CD4-positive, alpha-beta T cell treated with Interferon gamma for 1 hour (primary cell): ENCODE measurements around the gene MIGA2.
"Not testable (repeated sequence)": the region's sequence is repeated elsewhere in the genome, so short reads cannot be mapped to it uniquely, and the experiment has no call there.

Experiments
- DNase-seq: peaks from one replicate; pipeline ENCODE4 v3.0.0-alpha.2; 2020

The MIGA2 gene, protein sequence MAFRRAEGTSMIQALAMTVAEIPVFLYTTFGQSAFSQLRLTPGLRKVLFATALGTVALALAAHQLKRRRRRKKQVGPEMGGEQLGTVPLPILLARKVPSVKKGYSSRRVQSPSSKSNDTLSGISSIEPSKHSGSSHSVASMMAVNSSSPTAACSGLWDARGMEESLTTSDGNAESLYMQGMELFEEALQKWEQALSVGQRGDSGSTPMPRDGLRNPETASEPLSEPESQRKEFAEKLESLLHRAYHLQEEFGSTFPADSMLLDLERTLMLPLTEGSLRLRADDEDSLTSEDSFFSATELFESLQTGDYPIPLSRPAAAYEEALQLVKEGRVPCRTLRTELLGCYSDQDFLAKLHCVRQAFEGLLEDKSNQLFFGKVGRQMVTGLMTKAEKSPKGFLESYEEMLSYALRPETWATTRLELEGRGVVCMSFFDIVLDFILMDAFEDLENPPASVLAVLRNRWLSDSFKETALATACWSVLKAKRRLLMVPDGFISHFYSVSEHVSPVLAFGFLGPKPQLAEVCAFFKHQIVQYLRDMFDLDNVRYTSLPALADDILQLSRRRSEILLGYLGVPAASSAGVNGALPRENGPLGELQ

DNA sequence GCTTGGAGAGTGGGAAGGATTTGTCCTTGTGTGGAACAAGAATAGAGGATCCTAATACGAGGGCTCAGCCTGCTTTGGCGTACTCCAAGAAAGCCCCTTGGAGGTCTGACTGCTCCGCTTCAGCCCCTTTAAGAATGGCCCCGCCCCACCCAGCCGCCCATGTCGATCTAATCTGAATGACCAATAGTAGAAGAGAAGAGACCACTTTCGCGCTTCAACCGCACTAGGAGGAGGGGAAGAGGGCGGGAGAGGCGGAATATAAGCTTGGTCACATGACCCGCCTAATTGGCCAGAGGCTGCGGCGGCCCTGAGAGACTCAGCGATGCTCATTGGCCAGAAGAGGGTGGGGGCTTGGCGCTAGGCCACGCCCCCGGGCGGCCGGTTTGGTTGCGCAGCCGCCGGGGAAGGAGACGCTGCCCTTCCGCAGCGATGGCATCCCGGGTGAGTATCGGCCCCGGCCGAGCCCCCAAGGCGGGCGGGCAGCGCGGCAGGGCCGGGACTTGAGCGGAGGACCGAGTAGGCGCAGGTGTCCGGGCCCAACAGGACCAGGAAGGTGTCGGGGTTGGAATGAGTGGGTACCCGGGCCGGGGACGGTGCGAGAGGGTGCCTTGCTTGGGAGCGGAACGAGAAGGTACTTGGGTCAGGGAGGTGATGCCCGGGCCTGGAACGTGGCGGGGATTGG, at the start of gene MIGA2:
MIGA2 (plus strand) TSS at position 386 of the 682 bp plus-strand sequence. CDS start 3,969 bp downstream, outside the sequence.
- peak; percentile 97 for DNase-seq

DNA sequence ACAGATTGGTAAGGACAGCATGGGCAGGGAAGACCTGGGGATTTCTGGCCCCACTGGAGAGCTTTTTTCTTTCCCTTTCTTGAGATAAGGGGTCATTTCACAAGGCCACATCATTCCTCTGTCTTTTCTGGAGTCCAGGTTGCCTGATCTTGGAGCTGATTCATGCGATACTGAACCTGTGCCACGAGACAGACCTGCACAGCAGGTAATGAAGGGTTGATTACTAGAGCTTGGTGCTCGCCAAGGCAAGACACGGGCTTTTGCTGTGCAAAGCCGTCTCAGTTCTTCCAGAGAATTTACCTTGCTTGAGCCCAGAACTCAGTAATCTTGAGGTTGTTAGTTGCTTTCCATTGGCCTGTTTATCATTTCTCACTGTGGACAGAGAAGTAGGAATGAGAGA, 49.8 kb upstream of the MIGA2 start:
- no peak for DNase-seq

DNA sequence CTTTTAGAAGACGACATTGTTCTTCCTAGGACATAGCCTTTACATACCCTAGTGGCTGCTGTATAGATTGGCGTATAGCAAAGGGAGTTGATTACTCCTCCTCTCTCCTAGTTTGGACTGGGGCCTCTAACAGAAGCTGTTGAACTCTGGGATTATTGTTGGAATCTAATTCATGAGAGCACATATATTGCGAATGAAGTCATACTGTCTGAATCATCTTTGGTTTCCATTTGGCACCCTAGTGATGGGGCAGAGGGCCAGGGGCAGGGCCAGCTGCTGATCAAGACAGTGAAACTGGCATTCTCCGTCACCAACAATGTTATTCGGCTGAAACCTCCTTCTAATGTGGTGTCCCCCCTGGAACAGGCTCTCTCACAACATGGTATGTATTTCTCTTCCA, 48.6 kb upstream of the MIGA2 start:
- no peak for DNase-seq

DNA sequence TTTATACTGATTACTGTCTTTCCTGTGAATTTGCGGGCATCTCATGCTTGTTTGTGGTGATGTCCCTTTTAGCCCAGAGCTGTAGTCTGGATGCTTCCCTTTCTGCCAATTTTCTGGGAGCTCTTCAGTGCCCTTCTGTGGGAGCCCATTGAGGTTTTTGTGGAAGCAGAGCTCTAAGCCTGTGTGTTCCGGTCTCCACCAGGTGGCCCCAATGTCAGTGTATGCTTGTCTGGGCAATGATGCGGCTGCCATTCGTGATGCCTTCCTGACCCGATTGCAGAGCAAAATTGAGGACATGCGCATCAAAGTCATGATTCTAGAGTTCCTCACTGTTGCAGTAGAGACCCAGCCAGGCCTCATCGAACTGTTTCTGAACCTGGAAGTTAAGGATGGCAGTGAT, 43.4 kb upstream of the MIGA2 start:
- DNase-seq = no peak

DNA sequence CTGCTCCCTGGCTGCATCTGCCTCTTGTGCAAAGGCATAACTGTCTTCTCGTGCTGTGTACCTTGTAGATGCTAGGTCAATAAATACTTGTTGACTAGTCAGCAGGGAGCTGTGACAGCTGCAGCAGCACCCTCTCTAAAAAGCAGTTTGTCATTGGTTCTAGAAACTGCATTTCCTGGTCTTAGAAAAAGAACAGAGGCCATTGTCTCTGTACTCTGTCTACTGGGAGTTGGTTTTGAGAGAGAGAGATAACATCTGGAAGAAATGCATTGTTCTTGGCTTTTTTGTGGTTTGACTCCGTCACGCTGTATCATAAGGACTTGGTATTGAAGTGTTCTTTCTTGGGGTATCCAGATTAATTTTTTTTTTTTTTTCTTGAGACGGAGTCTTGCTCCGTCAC, 40.6 kb upstream of the MIGA2 start:
- no peak for DNase-seq

DNA sequence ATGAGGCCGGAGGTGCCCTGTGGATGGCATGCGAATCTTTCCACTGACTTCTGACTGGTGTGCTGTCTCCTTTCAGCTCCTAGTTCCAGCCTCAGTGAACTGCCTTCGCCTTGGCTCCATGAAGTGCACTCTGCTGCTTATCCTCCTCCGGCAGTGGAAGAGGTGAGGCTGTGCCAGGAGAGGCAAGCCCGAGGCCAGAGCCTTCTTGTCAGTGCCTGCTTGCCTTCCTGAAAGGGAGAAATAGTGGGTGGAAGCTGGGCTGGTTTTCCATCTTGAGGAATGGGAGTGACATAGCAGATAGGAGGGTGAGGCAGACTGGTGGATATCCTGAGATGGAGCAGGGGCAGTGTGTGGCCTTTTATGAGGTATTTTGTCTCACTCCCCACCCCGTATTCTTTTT, 38.0 kb upstream of the MIGA2 start:
- no peak for DNase-seq

DNA sequence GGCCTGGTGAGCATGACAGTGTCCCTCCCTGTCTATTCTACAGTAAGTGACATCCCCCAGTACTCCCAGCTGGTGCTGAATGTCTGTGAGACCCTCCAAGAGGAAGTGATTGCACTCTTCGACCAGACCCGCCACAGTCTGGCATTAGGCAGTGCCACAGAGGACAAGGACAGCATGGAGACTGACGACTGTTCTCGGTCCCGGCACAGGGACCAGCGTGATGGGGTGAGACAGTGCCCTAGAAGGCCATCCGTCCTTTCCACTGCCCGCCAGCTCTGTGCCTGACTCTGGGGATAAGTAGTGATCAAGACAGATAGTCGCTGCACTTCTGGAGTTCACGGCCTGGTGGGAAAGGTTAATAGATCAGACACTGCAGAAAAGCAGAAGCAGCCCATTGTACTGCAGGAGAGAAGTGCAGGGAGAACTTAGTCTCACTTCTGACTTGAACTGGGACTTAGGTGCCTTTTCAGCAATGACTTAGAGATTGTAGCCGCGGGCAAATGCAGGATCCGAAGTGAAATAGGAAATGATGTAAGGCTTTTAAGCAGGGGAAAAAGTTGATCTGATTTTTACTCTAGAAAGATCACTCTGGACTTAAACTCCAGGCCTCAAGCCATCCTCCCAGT, 36.7 kb upstream of the MIGA2 start:
- DNase-seq = no peak

DNA sequence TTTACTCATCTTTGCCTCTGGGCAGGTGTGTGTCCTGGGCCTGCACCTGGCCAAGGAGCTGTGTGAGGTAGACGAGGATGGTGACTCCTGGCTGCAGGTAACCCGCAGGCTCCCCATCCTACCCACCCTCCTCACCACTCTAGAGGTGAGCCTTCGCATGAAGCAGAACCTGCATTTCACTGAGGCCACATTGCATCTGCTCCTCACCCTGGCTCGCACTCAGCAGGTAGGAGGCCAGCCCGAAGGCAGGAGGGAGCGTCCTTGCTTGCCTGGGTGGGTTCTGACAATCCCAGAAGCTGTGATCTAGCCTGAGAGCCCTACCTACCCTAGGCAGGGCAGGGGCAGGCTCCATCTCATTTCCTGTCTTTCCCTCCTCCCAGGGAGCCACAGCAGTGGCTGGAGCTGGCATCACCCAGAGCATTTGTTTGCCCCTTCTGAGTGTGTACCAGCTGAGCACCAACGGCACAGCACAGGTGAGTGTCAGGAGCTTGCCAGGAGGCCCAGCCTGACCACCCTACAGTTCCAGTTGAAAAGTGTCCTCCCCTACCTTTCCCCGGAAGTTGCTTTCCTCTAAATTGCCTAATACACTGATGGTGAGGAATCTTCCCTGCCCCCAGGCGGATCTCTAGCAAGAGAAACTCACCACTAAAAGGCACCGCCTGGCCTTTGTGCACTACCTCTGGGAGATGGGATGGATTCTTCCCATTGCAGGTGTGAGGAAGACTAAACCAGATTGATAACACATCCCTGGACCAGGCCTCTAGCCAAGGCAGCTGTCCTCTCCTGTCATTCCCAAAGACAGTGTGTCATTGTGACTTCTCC, 34.7 kb upstream of the MIGA2 start:
- DNase-seq = no peak

DNA sequence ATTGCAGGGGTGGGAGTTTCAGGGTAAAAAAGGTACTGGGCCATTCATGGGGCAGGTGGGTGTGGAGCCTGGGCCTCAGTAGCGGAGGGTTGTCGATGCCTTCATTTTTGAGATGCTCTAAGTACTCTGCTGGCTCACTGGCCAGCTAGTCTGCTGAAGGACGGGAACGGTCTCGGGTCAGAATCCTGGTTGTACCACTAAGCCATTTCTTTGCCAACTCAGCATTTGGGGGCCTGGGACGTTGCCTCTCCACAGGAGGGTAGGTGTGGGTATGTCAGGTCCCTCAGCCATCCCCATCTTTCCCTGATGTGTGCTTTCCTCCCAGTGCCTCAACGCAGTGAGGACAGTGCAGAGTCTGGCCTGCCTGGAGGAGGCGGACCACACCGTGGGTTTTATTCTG, 33.4 kb upstream of the MIGA2 start:
- DNase-seq = no peak

DNA sequence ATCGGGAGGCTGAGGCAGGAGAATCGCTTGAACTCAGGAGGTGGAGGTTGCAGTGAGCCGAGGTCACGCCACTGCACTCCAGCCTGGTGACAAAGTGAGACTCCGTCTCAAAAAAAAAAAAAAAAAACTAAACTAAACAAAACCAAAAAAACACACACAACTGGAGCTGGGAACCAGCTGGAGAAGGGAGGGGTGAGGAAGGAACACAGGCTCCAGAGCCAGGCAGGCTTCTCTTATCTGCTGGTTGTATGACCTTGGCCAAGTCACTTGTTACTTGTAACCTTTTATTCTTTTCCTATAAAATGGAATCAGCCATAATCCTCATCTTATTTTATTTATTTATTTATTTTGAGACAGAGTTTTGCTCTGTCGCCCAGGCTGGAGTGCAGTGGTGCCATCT, 32.3 kb upstream of the MIGA2 start:
- DNase-seq = not testable (repeated sequence)

DNA sequence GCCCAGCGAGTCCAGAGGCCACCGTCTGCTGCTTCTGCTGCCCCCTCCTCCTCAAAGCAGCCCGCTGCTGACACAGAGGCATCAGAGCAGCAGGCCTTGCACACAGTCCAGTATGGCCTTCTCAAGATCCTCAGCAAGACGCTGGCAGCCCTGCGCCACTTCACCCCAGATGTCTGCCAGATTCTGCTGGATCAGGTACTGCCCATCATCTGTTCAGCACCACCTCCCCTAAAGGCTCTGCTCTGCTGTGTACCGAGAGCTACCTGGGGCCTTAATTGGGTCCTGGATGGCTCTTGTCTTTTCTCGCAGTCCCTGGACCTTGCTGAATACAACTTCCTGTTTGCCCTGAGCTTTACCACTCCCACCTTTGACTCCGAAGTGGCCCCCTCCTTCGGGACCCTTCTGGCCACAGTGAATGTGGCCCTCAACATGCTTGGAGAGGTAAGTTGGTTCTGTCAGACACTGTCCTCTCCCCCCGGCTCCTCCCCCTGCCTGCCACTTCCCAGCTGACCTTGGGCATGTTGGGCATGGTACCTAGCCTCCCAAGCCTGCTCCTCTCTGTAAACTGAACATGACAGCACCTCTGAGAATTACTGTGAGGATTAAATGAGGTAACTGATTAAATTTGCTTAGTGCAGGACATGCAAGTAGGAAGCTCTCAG, 31.0 kb upstream of the MIGA2 start:
- DNase-seq = no peak

DNA sequence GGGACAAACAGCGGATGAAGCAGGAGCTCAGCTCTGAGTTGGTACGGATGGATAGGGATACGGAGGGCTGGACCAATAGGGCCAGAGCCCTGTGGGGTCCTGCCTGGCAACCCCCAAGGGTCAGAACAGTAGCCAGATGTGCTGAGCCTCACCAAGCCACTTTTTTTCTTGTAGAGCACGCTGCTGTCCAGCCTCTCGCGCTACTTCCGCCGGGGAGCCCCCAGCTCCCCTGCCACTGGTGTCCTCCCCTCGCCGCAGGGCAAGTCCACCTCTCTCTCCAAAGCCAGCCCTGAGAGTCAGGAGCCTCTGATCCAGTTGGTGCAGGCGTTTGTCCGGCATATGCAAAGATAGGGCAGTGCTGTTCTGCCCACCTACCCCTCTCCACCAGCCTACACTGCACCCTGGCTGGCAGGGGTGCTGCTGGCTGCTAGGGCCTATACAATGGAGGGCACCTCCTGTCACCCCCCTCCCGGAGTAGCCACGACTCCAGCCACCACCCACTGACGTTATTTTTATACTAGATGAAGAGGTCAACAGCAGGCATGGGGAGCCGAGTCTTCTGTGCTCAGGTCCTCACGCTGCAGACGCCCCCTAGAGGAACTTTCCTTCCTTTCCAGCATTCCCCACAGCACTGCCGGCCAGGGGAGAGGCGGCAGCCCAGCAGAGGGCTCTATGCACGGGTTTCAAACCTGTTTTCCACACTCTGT, 29.9 kb upstream of the MIGA2 start:
- peak; percentile 29 for DNase-seq

DNA sequence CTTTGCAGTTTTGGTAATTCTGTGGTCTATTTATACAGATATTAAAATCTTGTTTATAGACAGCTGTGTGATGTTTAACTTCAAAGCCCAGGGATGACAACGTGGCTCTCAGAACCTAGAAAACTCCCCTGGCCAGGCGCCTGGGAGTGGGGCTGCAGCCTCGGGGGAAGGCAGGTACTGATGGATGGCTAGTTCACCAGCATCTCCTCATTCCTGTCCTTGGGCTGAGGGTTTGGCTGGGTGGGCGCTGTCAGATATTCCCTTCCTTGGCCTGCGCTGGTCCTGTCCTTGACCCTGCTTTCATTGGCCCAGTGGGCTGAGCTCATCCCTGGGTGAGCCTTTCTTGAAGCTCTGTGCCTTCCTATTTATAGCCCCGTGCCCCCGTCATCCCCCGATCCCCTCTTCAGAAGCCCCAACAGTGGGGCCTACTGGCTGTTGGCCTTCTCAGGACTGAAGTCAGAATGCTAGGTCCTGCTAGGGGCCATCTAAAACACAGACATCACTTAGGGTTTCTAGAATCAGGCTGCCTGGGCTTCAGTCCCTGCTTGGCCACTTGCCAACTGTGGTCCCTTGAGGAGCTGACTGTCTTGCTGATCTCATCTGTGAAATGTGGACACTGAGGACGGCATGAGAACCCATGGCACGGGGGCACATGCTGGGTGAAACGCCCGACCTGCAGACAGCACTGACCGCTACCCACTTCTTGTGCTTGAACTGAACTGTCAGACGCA, 29.2 kb upstream of the MIGA2 start:
- DNase-seq = no peak

DNA sequence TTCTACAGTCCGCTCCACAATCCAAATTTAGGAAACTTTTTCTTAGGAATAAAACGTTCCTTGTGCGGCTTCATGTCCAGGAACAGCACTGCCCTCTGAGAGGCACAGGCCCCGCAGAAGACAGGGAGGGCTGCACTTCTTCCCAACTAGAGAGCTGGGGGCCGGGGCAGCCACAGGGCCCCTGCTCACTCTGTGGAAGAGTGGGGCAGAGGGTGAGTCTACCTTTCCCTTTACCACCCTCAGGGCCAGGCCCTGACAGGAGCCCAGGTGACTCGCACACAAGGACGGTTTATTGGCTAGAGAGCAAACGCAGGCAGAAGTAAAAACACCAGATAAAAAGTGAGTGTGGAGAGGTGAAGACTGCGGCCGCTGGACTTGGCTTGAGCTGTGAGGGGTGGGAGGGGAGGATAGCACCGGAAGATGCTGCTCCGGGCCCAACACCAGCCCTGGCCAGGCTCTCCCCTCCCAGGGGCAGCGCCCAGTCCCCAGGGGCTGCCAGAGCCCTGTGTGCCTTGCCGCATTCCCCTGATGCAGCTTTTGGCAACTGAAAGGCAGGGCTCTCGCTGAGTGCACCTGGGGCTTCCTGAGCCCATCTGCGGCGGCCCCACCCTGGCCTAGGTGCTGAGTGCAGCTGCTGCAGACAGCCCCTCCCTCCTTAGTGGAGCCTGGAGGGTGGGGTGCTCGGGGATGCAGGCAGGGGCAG, 28.5 kb upstream of the MIGA2 start:
- DNase-seq = no peak

DNA sequence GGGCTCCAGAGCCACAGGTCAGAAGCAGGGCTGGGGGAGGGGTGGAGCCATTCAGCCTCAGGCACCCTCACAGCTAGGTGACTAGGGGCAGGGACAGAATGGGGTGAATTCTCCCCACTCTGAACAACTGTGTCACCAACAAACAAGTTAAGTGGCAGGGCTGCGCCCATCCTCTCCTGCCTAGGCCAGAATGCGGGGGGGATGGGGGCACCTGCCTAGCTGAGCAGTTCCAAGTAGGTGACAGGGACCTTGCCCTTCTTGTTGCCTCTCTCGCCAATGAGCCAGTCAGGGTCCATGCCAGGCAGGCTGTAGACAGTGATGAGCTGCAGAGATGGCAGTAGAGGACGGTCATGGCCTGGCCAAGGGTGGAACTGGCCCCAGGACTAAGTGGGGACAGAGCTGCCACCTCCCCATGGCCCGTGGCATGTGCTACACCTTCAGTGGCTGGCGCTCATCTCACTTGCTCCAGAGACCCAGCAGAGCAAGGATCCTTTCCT, 27.9 kb upstream of the MIGA2 start:
- no peak for DNase-seq

DNA sequence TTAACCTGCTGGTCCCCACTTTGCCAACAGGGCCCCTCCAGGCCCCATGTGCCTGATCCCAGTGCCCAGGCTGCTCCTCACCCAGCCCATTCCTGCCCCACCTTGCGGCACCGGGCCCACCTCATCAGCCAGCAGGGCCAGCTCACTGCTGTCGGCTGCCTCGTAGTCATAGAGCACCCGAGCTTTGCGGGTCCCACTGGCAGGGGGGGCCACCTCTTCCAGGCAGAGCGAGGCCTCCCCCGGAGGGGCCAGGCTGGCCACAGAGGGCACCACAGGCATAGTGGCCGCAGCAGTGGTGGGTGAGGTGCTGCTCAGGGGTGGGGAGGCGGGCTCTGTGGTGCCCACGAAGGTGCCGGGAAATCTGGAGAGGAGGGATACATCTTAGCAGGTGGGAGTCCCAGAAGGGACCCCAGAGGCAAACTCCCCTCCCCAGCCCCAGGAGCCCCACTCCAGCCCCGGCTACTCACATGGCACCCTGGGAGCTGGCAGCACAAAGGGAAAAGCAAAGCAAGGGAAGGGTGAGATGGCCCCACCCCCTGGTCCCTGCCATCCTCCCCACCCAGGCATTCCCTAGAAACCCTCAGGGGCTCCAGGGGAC, 27.3 kb upstream of the MIGA2 start:
- no peak for DNase-seq

DNA sequence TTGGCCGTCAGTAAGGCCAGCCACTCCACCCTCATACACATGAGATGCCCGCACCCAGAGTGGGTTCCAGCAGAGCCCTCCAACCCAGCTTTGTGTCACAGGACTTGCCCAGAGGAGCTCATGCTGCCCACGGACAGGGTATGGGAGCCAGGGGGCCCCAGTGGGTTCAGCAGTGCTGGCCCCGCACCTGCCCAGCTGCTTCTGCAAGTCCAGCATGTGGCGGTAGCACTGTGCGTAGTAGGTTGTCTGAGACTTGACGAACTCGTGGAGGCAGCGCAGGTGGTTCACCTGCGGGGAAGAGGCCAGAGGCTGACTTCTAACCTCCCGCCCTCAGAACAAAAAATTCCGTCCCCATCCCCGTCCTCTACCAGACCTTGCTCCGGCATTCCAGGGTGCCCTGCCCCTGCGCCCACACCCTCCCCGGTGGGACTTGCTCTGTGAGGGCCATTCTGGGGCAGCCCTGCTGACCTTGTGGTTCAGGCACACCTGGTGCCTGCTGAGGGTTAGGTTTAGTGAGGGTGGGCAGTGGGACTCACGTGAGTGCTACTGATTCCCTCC, 26.8 kb upstream of the MIGA2 start:
- DNase-seq = no peak

DNA sequence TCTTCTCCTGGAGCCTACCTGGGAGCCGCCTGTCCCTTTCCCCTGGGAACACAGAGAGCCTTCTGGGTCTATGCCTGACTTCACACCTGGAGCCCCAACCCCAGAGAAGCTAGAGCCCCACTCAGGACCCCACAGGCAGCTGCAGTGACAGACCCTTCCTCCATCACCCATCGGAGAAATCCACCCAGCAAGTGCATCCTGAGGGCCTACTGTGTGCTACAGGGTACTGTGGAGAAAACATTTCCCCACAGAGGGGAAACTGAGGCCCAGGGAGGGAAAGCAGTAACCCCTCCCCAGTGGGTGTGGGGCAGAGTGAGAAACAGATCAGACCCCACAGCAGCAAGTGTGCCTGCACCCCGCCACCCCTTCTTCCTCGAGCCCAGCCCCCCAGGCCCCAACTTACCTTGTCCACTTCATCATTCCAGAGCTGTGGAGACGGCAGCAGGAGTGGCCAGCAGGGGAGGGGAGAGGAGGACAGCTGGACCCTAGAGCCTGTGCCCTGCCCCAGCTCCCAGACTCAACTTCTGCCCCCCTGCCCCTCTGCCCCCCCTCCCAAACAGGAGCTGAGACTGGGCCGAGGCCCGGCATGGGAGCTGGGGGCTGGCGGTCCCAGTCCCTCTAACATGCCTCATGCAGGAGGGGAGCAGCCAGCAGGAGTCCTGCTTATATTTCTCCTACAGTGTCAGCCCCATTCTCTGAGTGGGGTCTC, 26.0 kb upstream of the MIGA2 start:
- DNase-seq = no peak

DNA sequence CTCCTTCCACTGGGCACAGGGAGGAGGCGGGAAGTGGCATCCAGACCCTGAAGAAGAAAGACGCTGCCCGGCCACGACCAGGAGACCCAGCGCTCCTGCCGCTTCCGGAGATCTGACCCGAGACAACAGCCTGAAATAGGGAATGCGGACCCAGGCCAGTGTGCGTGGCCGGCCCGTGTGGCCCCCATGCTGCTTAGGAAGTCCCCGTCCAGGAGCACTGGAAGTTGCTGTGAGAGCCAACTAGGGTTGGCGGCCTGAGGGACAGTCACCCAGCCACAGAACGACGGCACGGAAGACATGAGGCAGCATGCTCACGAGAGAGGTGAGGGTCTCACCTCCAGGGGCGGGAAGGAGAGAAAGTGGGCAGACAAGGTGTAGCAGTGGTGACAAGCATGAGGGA, 25.3 kb upstream of the MIGA2 start:
- DNase-seq = no peak
